ENCODE measurements around the gene TPK1. TPM values are rescaled to one million over a fixed set of nuclear protein-coding genes. Genes with fewer than 3 reads are reported as not detected.
"Not testable (repeated sequence)": the region's sequence is repeated elsewhere in the genome, so short reads cannot be mapped to it uniquely, and the experiment has no call there.

TPK1 gene
- polyA plus RNA-seq, 2 of the 4 experiments (the other 2 are of a cell fraction), result 1.4 to 2.5 TPM

GRCh38 chr7:144800678-144801436 lies 35.0 kb downstream of the TPK1 start:
- H3K9me3 ChIP-seq; H3K4me3 ChIP-seq; H3K27ac ChIP-seq; ATAC-seq; H3K4me1 ChIP-seq; DNase-seq (ENCODE audit: low read depth in 1 of 2, low spot score in 1 of 2); POLR2A ChIA-PET; CTCF ChIA-PET; H3K4me2 ChIP-seq; FAIRE-seq: not testable (repeated sequence)
- WGBS (ENCODE audit: missing lambda C conversion rate), result 16% methylated on average over 4 of the region's 4 CpGs

DNA sequence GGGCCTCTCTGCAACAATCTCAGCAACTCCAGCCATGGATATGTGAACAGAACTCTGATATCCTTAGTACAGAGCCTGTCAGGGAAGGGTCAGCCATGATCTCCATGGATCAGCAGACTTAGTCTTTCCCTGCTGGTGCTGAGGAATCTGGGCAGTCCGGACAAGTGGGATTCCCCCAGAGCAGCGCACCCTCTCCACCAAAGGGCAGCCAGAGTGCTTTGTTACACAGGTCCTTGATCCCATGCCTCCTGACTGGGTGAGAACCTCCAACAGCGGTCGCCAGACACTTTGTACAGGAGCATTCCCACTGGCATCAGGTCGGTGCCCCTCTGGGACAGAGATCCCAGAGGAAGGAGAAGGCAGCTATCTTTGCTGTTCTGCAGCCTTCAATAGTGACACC lies 38.9 kb downstream of the TPK1 start:
- Histone ChIP-seq H3K4me1 (no peaks in the 10 kb centered on the region), H3K4me2 (no peak overlapping the region), H3K9me3 (no peaks in the 10 kb centered on the region), H3K4me3 (no peak overlapping the region), H3K27ac (no peak overlapping the region)
- no peak for TF ChIP-seq RNF2 (IDR thresholded peaks at IDR 0.05; ENCODE audit: borderline replicate concordance, low read depth)
- TF ChIP-seq, protein P1, sequence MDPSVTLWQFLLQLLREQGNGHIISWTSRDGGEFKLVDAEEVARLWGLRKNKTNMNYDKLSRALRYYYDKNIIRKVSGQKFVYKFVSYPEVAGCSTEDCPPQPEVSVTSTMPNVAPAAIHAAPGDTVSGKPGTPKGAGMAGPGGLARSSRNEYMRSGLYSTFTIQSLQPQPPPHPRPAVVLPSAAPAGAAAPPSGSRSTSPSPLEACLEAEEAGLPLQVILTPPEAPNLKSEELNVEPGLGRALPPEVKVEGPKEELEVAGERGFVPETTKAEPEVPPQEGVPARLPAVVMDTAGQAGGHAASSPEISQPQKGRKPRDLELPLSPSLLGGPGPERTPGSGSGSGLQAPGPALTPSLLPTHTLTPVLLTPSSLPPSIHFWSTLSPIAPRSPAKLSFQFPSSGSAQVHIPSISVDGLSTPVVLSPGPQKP (IDR thresholded peaks at IDR 0.05; ENCODE audit: low read depth, low read length), result no peak
- TF ChIP-seq SREBF2 (IDR thresholded peaks at IDR 0.05), result no peak
- no peak for TF ChIP-seq POLR2A (IDR thresholded peaks at IDR 0.05; ENCODE audit: low read length)
- TF ChIP-seq MYC (IDR thresholded peaks at IDR 0.05; ENCODE audit: borderline replicate concordance, low read length), result no peak
- no peak for TF ChIP-seq CBX8 (IDR thresholded peaks at IDR 0.05)
- no peak for TF ChIP-seq MAFK (IDR thresholded peaks at IDR 0.05; ENCODE audit: partially characterized antibody)
- TF ChIP-seq ZFP36 (IDR thresholded peaks at IDR 0.05; ENCODE audit: borderline replicate concordance, partially characterized antibody), result no peak
- no peak for TF ChIP-seq FOSL2 (IDR thresholded peaks at IDR 0.05)
- TF ChIP-seq FOSL2 (CRISPR knock-in tag; IDR thresholded peaks at IDR 0.05), result no peak
- no peak for TF ChIP-seq GATA3 (IDR thresholded peaks at IDR 0.05; ENCODE audit: borderline replicate concordance)
- TF ChIP-seq CHD4 (IDR thresholded peaks at IDR 0.05; ENCODE audit: borderline replicate concordance), result no peak
- no peak for TF ChIP-seq HEYL (CRISPR knock-in tag; IDR thresholded peaks at IDR 0.05)
- no peak for TF ChIP-seq TFCP2L1 (CRISPR knock-in tag; IDR thresholded peaks at IDR 0.05)
- TF ChIP-seq EHF (CRISPR knock-in tag; IDR thresholded peaks at IDR 0.05), result no peak
- no peak for TF ChIP-seq USF2 (IDR thresholded peaks at IDR 0.05)
- no peak for TF ChIP-seq PHF8 (IDR thresholded peaks at IDR 0.05; ENCODE audit: borderline replicate concordance, low read depth)
- no peak for TF ChIP-seq FOXS1 (CRISPR knock-in tag; IDR thresholded peaks at IDR 0.05)
- no peak for TF ChIP-seq POLR2AphosphoS2 (conservative IDR thresholded peaks at IDR 0.05; ENCODE audit: low read length)
- WGBS (ENCODE audit: missing lambda C conversion rate), result 31% methylated on average over 5 of the region's 5 CpGs
- no peak for FAIRE-seq
- ChIA-PET POLR2A (no interaction called here), CTCF (no interaction called here)
- no peak for ATAC-seq
- DNase-seq (ENCODE audit: low read depth in 1 of 2, low spot score in 1 of 2), result no peak

- DNase-seq (ENCODE audit: low read depth in 1 of 2, low spot score in 1 of 2) (no peak), ATAC-seq (no peak), FAIRE-seq (no peak)
- TF ChIP-seq ZNF302 (CRISPR knock-in tag; IDR thresholded peaks at IDR 0.05), result no peak
- no peak for TF ChIP-seq CBX2 (IDR thresholded peaks at IDR 0.05; ENCODE audit: borderline replicate concordance, low read depth)
- no peak for TF ChIP-seq MYC (IDR thresholded peaks at IDR 0.05; ENCODE audit: borderline replicate concordance, low read length)
- no peak for TF ChIP-seq ZC3H11A (IDR thresholded peaks at IDR 0.05)
- TF ChIP-seq CEBPB (IDR thresholded peaks at IDR 0.05), result no peak
- TF ChIP-seq, protein P1 (IDR thresholded peaks at IDR 0.05; ENCODE audit: low read depth, low read length), result no peak
- no peak for TF ChIP-seq FOSB (CRISPR knock-in tag; IDR thresholded peaks at IDR 0.05)
- no peak for TF ChIP-seq RCOR1 (IDR thresholded peaks at IDR 0.05; ENCODE audit: low read depth, low read length)
- TF ChIP-seq HES2 (IDR thresholded peaks at IDR 0.05), result no peak
- no peak overlapping the region for H3K27ac ChIP-seq
- no peak overlapping the region for H3K4me2 ChIP-seq
- WGBS (ENCODE audit: missing lambda C conversion rate), result 93% methylated on average over 3 of the region's 3 CpGs
- ChIA-PET POLR2A (no interaction called here), CTCF (no interaction called here)
- H3K4me1 ChIP-seq, result no peaks in the 10 kb centered on the region
- no peaks in the 10 kb centered on the region for H3K9me3 ChIP-seq
- H3K4me3 ChIP-seq, result no peak overlapping the region
Measured at GRCh38 chr7:144792050-144792449, 43.8 kb downstream of the TPK1 start.
